Liver (tissue), 9 donors: ENCODE results near the gene HDDC3. TPM values are rescaled to one million over a fixed set of nuclear protein-coding genes. Genes with fewer than 3 reads are reported as not detected.
A peak's percentile ranks its signal among the peaks of the same experiment; 100 is the strongest.

Experiments
- DNase-seq: peaks from one replicate; pipeline ENCODE4 v3.0.0-alpha.2; 2017; ENCODE audit warnings: low spot score
- H3K27ac ChIP-seq, 2 donors: one replicate each; pipeline ENCODE4 v1.7.0; 2013; ENCODE audit warnings: inconsistent platforms in 2 of 2, low read length in 2 of 2, control low read depth in 1 of 2, low read depth in 1 of 2, mild to moderate bottlenecking in 1 of 2
- H3K27me3 ChIP-seq, 4 donors: one replicate each; pipeline versions ENCODE4 v1.6.1 to v1.7.0; 2013; ENCODE audit warnings: low read length in 3 of 4, inconsistent platforms in 1 of 4, mild to moderate bottlenecking in 1 of 4, moderate library complexity in 1 of 4; ENCODE audit not compliant: control insufficient read depth in 4 of 4, insufficient read depth in 4 of 4
- H3K36me3 ChIP-seq, 4 donors: one replicate each; pipeline versions ENCODE4 v1.6.1 to v1.7.0; 2013; ENCODE audit warnings: low read length in 3 of 4, mild to moderate bottlenecking in 3 of 4, low read depth in 1 of 4, moderate library complexity in 1 of 4; ENCODE audit not compliant: control insufficient read depth in 4 of 4, insufficient read depth in 3 of 4
- H3K4me1 ChIP-seq, 4 donors: one replicate each; pipeline versions ENCODE4 v1.6.1 to v1.7.0; 2013; ENCODE audit warnings: low read length in 3 of 4, mild to moderate bottlenecking in 3 of 4, moderate library complexity in 1 of 4; ENCODE audit not compliant: control insufficient read depth in 4 of 4, insufficient read depth in 4 of 4
- H3K4me3 ChIP-seq, 3 donors: one replicate each; pipeline versions ENCODE4 v1.6.1 to v1.7.0; 2013; ENCODE audit warnings: low read length in 3 of 3, control low read depth in 1 of 3, low read depth in 1 of 3, mild to moderate bottlenecking in 1 of 3
- H3K9ac ChIP-seq, 2 donors: one replicate each; pipeline ENCODE4 v1.7.0; 2013; ENCODE audit warnings: low read length in 2 of 2, mild to moderate bottlenecking in 2 of 2, moderate library complexity in 2 of 2, control low read depth in 1 of 2, low read depth in 1 of 2
- H3K9me3 ChIP-seq, 4 donors: one replicate each; pipeline versions ENCODE4 v1.6.1 to v1.7.0; 2013; ENCODE audit warnings: low read length in 3 of 4; ENCODE audit not compliant: control insufficient read depth in 4 of 4
- ATF3 ChIP-seq: IDR thresholded peaks from 2 replicates; pipeline ENCODE4 v1.6.1; 2016; ENCODE audit warnings: antibody characterized with exemption
- CTCF ChIP-seq: fragments of 150-350 bp; IDR thresholded peaks from 2 replicates; pipeline ENCODE4 v1.5.1; 2017; ENCODE audit warnings: improper control_type of control experiment, low read depth, low read length; ENCODE audit not compliant: missing input control
- EGR1 ChIP-seq, 2 donors: IDR thresholded peaks; 2 replicates each; pipeline ENCODE4 v1.6.1; 2016 to 2018; ENCODE audit warnings: antibody characterized with exemption in 2 of 2, low read depth in 2 of 2
- FOXA1 ChIP-seq: IDR thresholded peaks from 2 replicates; pipeline ENCODE4 v1.6.1; 2016; ENCODE audit warnings: antibody characterized with exemption
- FOXA2 ChIP-seq: IDR thresholded peaks from 2 replicates; pipeline ENCODE4 v1.6.1; 2016; ENCODE audit warnings: antibody characterized with exemption
- GABPA ChIP-seq, 2 donors: IDR thresholded peaks in 1 of 2; conservative IDR thresholded peaks in 1 of 2; 2 replicates each; pipeline ENCODE4 v1.6.1; 2016; ENCODE audit warnings: antibody characterized with exemption in 2 of 2, mild to moderate bottlenecking in 1 of 2, moderate library complexity in 1 of 2
- HNF4A ChIP-seq, 2 donors: conservative IDR thresholded peaks; 2 replicates each; pipeline ENCODE4 v1.6.1; 2016; ENCODE audit warnings: antibody characterized with exemption in 2 of 2, mild to moderate bottlenecking in 2 of 2
- HNF4G ChIP-seq: IDR thresholded peaks from 2 replicates; pipeline ENCODE4 v1.6.1; 2016; ENCODE audit warnings: antibody characterized with exemption
- JUND ChIP-seq, 2 donors: IDR thresholded peaks; 2 replicates each; pipeline ENCODE4 v1.6.1; 2016; ENCODE audit warnings: antibody characterized with exemption in 2 of 2
- MAX ChIP-seq: IDR thresholded peaks from 2 replicates; pipeline ENCODE4 v1.6.1; 2016; ENCODE audit warnings: antibody characterized with exemption
- NR2F2 ChIP-seq: IDR thresholded peaks from 2 replicates; pipeline ENCODE4 v1.6.1; 2016; ENCODE audit warnings: antibody characterized with exemption
- RAD21 ChIP-seq, 2 donors: IDR thresholded peaks; 2 replicates each; pipeline ENCODE4 v1.6.1; 2016; ENCODE audit warnings: antibody characterized with exemption in 2 of 2, mild to moderate bottlenecking in 2 of 2
- RXRA ChIP-seq, 2 donors: IDR thresholded peaks; 2 replicates each; pipeline ENCODE4 v1.6.1; 2017 to 2018; ENCODE audit warnings: antibody characterized with exemption in 2 of 2, mild to moderate bottlenecking in 1 of 2
- SP1 ChIP-seq: IDR thresholded peaks from 2 replicates; pipeline ENCODE4 v1.6.1; 2018; ENCODE audit warnings: antibody characterized with exemption, mild to moderate bottlenecking
- TAF1 ChIP-seq: conservative IDR thresholded peaks from 2 replicates; pipeline ENCODE4 v1.6.1; 2016; ENCODE audit warnings: antibody characterized with exemption, mild to moderate bottlenecking
- YY1 ChIP-seq: IDR thresholded peaks from 2 replicates; pipeline ENCODE4 v1.6.1; 2016; ENCODE audit warnings: antibody characterized with exemption, mild to moderate bottlenecking
- WGBS: extraction: QIAGEN DNeasy Blood & Tissue Kit; methylation state at CpG from one replicate; pipeline ENCODE4 v1.1.7; 2013; 5-methylcytosine and 5-hydroxymethylcytosine counted together
- polyA plus RNA-seq, 2 donors: library from polyadenylated mRNA; stranded (reverse) in 1 of 2; unstranded in 1 of 2; fragments of 200-250 nt in 1 of 2; fragments of >200 nt in 1 of 2; fragmentation: Nextera tagmentation in 1 of 2; extraction: Ambion mirVana in 1 of 2; gene quantifications; one replicate each; pipeline versions ENCODE4 v1.2.1 to v1.2.3, GENCODE V29; 2013 to 2015
- total RNA-seq, 2 donors: library from RNA; depleted of rRNA; stranded (reverse); fragments of >200 nt; gene quantifications; one replicate each; pipeline ENCODE4 v1.2.3, GENCODE V29; 2014
- TF ChIP-seq, protein P1 (sequence below): IDR thresholded peaks from 2 replicates; pipeline ENCODE4 v1.6.1; 2016; ENCODE audit warnings: antibody characterized with exemption
- TF ChIP-seq, protein P2 (sequence below): IDR thresholded peaks from 2 replicates; pipeline ENCODE4 v1.6.1; 2016; ENCODE audit warnings: antibody characterized with exemption, mild to moderate bottlenecking
- donor health status: healthy.
- donor health status: healthy.
- donor health status: healthy.
- donor health status: healthy.
- donor health status: healthy.

The HDDC3 gene
- total and polyA plus RNA-seq, 4 donors: 12.5 to 15.4 (median 14.1) TPM

DNA sequence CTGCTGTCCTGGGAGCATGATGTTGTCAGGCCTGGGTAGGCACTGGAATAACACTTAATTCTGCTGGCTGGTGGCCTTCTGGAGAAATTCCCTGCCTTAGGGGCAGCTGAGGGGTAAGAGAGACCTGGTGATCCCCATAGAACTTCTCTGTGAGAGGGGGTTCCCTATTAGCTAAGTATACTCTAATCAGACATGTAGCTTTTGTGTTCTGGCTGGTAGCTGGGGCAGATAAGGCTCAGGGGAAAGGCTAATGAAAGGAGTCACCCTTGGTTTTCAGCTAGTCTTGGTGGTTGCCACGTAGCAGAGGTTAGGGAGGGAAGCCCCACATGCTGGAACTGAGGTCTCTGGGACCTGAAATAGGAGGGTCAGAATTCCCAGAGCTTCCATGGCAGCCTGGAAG, 952 bp upstream of the HDDC3 start:
- Histone ChIP-seq H3K27me3 (no peaks in the 10 kb centered on the region), H3K4me3 (no peak overlapping the region), H3K9ac (no peak overlapping the region), H3K4me1 (peaks cover 2 to 49% (median 32%) of the 10 kb centered on the region in 4 donors), H3K27ac (no peak overlapping the region), H3K9me3 (no peaks in the 10 kb centered on the region), H3K36me3 (no peaks in the 10 kb centered on the region)
- 78% methylated on average over 1 of the region's 1 CpG for WGBS
- no peak for DNase-seq
- TF ChIP-seq ATF3 (no peak), TAF1 (no peak), CTCF (no peak), HNF4A (conservative IDR thresholded peaks at IDR 0.05) (no peak), EGR1 (IDR thresholded peaks at IDR 0.05; ENCODE audit: low read depth in 2 of 2) (no peak)
- TF ChIP-seq, protein P1, sequence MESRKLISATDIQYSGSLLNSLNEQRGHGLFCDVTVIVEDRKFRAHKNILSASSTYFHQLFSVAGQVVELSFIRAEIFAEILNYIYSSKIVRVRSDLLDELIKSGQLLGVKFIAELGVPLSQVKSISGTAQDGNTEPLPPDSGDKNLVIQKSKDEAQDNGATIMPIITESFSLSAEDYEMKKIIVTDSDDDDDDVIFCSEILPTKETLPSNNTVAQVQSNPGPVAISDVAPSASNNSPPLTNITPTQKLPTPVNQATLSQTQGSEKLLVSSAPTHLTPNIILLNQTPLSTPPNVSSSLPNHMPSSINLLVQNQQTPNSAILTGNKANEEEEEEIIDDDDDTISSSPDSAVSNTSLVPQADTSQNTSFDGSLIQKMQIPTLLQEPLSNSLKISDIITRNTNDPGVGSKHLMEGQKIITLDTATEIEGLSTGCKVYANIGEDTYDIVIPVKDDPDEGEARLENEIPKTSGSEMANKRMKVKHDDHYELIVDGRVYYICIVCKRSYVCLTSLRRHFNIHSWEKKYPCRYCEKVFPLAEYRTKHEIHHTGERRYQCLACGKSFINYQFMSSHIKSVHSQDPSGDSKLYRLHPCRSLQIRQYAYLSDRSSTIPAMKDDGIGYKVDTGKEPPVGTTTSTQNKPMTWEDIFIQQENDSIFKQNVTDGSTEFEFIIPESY: no peak

GRCh38 chr15:90932660-90932991, 277 bp upstream of the HDDC3 start:
- Histone ChIP-seq H3K9ac (no peak overlapping the region), H3K27ac (peak overlapping the region; percentile 93 to 94), H3K9me3 (no peaks in the 10 kb centered on the region), H3K27me3 (no peaks in the 10 kb centered on the region), H3K4me1 (peaks cover 2 to 51% (median 32%) of the 10 kb centered on the region in 4 donors), H3K36me3 (no peaks in the 10 kb centered on the region), H3K4me3 (peak overlapping the region in 1 of 3 donors; percentile 74)
- no peak for TF ChIP-seq HNF4A (conservative IDR thresholded peaks at IDR 0.05)
- no peak for TF ChIP-seq GABPA (IDR thresholded peaks at IDR 0.05 in 1 of 2, conservative IDR thresholded peaks at IDR 0.05 in 1 of 2)
- no peak for TF ChIP-seq JUND (IDR thresholded peaks at IDR 0.05)
- no peak for TF ChIP-seq SP1
- TF ChIP-seq NR2F2: no peak
- no peak for TF ChIP-seq FOXA1
- TF ChIP-seq YY1: no peak
- TF ChIP-seq, protein P1: no peak
- no peak for TF ChIP-seq RAD21 (IDR thresholded peaks at IDR 0.05)
- TF ChIP-seq MAX: no peak
- TF ChIP-seq, protein P2, sequence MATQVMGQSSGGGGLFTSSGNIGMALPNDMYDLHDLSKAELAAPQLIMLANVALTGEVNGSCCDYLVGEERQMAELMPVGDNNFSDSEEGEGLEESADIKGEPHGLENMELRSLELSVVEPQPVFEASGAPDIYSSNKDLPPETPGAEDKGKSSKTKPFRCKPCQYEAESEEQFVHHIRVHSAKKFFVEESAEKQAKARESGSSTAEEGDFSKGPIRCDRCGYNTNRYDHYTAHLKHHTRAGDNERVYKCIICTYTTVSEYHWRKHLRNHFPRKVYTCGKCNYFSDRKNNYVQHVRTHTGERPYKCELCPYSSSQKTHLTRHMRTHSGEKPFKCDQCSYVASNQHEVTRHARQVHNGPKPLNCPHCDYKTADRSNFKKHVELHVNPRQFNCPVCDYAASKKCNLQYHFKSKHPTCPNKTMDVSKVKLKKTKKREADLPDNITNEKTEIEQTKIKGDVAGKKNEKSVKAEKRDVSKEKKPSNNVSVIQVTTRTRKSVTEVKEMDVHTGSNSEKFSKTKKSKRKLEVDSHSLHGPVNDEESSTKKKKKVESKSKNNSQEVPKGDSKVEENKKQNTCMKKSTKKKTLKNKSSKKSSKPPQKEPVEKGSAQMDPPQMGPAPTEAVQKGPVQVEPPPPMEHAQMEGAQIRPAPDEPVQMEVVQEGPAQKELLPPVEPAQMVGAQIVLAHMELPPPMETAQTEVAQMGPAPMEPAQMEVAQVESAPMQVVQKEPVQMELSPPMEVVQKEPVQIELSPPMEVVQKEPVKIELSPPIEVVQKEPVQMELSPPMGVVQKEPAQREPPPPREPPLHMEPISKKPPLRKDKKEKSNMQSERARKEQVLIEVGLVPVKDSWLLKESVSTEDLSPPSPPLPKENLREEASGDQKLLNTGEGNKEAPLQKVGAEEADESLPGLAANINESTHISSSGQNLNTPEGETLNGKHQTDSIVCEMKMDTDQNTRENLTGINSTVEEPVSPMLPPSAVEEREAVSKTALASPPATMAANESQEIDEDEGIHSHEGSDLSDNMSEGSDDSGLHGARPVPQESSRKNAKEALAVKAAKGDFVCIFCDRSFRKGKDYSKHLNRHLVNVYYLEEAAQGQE: no peak
- no peak for TF ChIP-seq FOXA2
- TF ChIP-seq HNF4G: no peak
- no peak for TF ChIP-seq EGR1 (IDR thresholded peaks at IDR 0.05; ENCODE audit: low read depth in 2 of 2)
- no peak for TF ChIP-seq ATF3
- no peak for TF ChIP-seq TAF1
- TF ChIP-seq RXRA (IDR thresholded peaks at IDR 0.05): no peak
- TF ChIP-seq CTCF: no peak
- 19% methylated on average over 5 of the region's 5 CpGs for WGBS
- DNase-seq: no peak
